GM23248 (cell line): ENCODE measurements around the gene TTC24.

ENCODE experiments used
- EZH2 ChIP-seq: fragments of 200-600 bp; sonication (generic); IDR thresholded peaks from 2 replicates; pipeline ENCODE4 v1.6.1; 2018; ENCODE audit warnings: antibody characterized with exemption, mild to moderate bottlenecking; ENCODE audit not compliant: insufficient read depth, poor library complexity, severe bottlenecking
- EZH2phosphoT487 ChIP-seq: fragments of 200-600 bp; sonication (generic); IDR thresholded peaks from 2 replicates; pipeline ENCODE4 v1.6.1; 2018; ENCODE audit warnings: antibody characterized with exemption, moderate library complexity, mild to moderate bottlenecking, low read depth; ENCODE audit not compliant: insufficient read depth

DNA sequence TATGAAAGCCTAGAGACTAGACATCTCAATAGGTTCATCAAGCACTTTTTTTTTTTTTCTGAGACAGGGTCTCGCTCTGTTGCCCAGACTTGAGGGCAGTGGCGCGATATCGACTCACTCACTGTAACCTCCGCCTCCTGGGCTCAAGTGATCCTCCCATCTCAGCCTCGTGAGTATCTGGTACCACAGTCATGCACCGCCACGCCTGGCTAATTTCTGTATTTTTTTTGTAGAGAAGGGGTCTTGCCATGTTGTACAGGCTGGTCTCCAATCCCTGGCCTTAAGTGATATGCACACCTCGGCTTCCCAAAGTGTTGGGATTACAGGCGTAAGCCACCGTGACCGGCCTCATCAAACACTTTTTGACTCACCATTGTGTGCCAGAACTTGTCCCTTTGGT lies 22.4 kb downstream of the TTC24 start:
- TF ChIP-seq EZH2 (no peak), EZH2phosphoT487 (no peak)
